Epithelial cell of umbilical artery (primary cell): ENCODE data around the gene AMACR. TPM values are rescaled to one million over a fixed set of nuclear protein-coding genes. Genes with fewer than 3 reads are reported as not detected.

Experiments used
- total RNA-seq: library from RNA; depleted of rRNA; stranded (reverse); fragments of >200 nt; gene quantifications from 2 replicates; pipeline ENCODE4 v1.2.3, GENCODE V29; 2014

Gene AMACR
- total RNA-seq, result 9.4 and 13.2 TPM in 2 replicates

DNA sequence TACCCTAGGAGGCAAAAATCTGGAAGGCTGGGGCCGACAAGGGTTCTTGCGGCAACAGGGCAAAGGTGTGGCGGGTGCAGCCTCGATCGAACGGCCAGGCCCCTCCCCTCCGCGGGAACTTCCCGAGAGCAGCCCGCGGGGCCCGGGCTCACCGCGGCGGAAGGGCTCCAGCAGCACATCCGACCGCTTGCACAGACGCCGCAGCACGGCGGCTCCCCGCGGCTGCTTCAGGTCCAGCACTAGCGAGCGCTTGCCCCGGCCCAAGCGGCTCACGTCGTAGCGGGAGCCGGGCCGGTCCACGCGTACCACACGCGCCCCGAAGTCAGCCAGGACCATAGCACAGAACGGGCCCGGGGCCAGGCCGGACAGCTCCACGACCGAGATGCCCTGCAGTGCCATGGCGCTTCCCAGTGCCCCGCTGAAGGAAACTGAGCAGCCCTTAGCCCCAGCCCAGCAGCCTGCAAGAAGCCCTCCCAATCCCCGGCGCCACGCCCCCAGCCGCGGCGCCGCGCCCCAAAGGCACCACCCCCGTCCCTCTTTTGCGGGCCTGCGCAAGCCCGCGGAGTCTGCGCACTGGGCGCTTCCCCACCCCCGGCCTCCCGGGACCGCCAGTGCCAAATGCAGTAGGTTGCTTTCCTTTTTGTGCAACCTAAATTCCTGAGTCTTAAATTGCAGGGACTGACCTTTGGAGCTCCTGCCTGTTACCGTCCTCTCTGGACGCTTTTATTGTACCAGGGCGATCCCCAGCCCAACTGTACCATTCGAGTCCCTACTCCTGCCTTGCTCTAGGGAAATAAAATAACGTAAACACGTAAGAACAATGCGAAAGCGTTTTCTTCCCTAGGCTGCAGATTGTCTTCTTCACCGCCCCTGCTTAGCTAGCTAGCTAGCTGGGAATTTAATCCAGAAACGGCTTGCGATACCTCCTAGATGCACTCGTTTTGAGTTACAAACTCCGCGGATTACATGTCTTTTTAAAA lies at the start of gene AMACR:
Gene AMACR, minus strand, starts transcription at position 430 of the 980 bp plus-strand sequence. Its CDS starts 31 bp downstream, at position 399.

DNA sequence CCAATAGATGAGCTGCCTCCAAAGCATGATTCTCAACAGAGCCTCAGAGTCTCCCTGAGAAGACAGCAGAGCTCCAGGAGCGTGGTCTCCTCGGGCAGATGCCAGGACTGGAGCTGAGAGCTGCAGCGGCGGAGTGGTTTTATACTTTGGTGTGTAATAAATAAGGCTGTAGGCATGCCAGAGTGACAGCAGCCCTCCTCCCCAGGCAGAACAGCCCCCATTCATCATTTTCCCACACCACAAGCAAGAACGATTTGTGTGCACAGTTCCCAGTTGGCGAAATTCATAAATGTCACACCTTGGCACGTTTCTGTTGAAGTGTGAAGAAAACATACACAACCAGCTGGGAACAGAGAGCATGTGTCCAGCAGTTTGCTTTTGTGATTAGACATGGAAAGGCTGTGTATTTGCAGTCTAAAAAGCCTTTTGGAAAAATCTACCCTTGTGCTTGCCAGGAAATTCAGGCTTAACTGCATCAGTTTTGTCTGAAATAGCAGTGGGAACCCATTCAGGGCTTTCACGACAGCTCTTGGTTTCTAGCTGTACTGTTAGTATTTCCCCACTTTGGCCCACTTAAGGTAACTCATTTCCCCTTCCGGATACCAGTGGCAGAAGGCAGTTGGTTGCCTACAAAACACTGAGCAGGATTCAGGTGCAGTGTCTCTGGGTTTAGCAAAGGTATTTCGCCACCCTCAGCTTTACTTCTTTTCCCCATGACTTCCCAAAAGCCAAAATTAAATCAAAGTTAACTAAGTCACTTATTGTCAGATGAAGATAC lies 35.4 kb upstream of the AMACR start, which contains the start of gene C1QTNF3:
Gene C1QTNF3, minus strand, starts transcription at position 115 of the 778 bp plus-strand sequence. Its CDS starts 88 bp downstream, at position 27.

DNA sequence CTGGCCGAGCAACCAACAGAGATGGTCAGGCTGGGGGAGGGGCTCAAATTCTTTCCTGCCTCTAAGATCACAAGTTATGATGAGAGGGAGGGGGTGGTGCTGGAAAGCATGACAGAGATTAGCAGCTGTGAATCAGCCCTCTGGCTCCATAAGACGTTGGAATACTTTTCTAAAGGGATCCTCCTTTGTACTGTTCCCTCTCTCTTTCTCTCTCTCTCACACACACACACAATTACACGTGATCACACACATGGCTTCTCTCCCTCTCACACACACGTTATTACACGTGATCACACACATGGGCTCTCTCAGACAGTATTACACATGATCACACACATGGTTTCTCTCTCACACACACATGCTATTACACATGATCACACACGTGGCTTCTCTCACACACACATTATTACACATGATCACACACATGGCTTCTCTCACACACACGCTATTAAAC lies 23.2 kb downstream of the AMACR start, which contains the start of gene SLC45A2:
Gene SLC45A2, minus strand, starts transcription at position 23 of the 454 bp plus-strand sequence. CDS start 110 bp downstream, outside the sequence.

DNA sequence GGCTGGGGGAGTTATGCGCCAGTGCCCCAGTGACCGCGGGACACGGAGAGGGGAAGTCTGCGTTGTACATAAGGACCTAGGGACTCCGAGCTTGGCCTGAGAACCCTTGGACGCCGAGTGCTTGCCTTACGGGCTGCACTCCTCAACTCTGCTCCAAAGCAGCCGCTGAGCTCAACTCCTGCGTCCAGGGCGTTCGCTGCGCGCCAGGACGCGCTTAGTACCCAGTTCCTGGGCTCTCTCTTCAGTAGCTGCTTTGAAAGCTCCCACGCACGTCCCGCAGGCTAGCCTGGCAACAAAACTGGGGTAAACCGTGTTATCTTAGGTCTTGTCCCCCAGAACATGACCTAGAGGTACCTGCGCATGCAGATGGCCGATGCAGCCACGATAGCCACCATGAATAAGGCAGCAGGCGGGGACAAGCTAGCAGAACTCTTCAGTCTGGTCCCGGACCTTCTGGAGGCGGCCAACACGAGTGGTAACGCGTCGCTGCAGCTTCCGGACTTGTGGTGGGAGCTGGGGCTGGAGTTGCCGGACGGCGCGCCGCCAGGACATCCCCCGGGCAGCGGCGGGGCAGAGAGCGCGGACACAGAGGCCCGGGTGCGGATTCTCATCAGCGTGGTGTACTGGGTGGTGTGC lies 71.4 kb downstream of the AMACR start, which contains the start of gene RXFP3:
Gene RXFP3, plus strand, starts transcription at position 6 of the 636 bp plus-strand sequence. Its CDS starts 355 bp downstream, at position 361.

Other genes with a start within 250 kb of the AMACR start
- 0.32 and 0.46 TPM in 2 replicates for gene ADAMTS12, start 116.1 kb downstream of the AMACR start, total RNA-seq
- gene RXFP3, start 71.7 kb downstream of the AMACR start, total RNA-seq, result not detected in 2 replicates
- not detected in 2 replicates for gene SLC45A2, start 23.4 kb downstream of the AMACR start, total RNA-seq
- under 0.01 and 0.65 TPM in 2 replicates for gene C1QTNF3, start 35.2 kb upstream of the AMACR start, total RNA-seq